Sciatic nerve (tissue), 2 donors: ENCODE data around the gene SMARCB1. TPM values are rescaled to one million over a fixed set of nuclear protein-coding genes. Genes with fewer than 3 reads are reported as not detected.
A peak's percentile ranks its signal among the peaks of the same experiment; 100 is the strongest.
"Not testable (repeated sequence)": the region's sequence is repeated elsewhere in the genome, so short reads cannot be mapped to it uniquely, and the experiment has no call there.

ENCODE experiments used
- ATAC-seq: fragments of 200-7000 bp; cut with Tn5 transposase; one replicate; pipeline ENCODE4 v1.9.1; 2020; ENCODE audit warnings: mild to moderate bottlenecking, moderate library complexity
- DNase-seq: peaks from one replicate; pipeline ENCODE4 v3.0.0-alpha.2; 2020; ENCODE audit warnings: low spot score
- intact Hi-C: fragments of 100-400 bp; cut with DNase I; formaldehyde crosslinking; loops from one replicate; pipeline ENCODE4 v1.14.2; 2022
- total RNA-seq: library from RNA; stranded (reverse); fragmentation: NEBNext Ultra II Directional; extraction: Animal tissue kit (Norgen Biotek cat#: 25700); gene quantifications from one replicate; pipeline ENCODE4 v1.2.1, GENCODE V29; 2021
- donor health status: DM: no; HTN: no; CAD: no.
- donor health status: DM: no; HTN: no; CAD: no.

SMARCB1 gene
- total RNA-seq, 1 donor from 2014 or later, result 56.2 TPM

GRCh38 chr22:23849009-23850006, 62.5 kb downstream of the SMARCB1 start:
- ATAC-seq (peak; percentile 76), DNase-seq (peak; percentile 92)
- intact Hi-C loops, result loop anchor here (5.0 kb wide), 1 partner anchor 82 kb away; the partner anchor contains the start of gene CHCHD10

- ATAC-seq (no peak), DNase-seq (no peak)
- intact Hi-C loops, result no loop called here
These were observed 63.4 kb downstream of the SMARCB1 start for GRCh38 chr22:23850136-23850611.

GRCh38 chr22:23856721-23857605, 70.2 kb downstream of the SMARCB1 start:
- DNase-seq (no peak), ATAC-seq (peak; percentile 69)
- intact Hi-C loops, result no loop called here

GRCh38 chr22:23857606-23858483, 71.1 kb downstream of the SMARCB1 start, which contains the start of gene SLC2A11:
Gene SLC2A11 (plus strand): TSS chr22:23857875. CDS start chr22:23858000, 125 bp downstream.
- ATAC-seq (peak; percentile 98), DNase-seq (peak; percentile 98)
- intact Hi-C loops, result no loop called here

GRCh38 chr22:23858484-23858815, 71.7 kb downstream of the SMARCB1 start:
- ATAC-seq, result no peak
- intact Hi-C loops, result no loop called here
- no peak for DNase-seq

- ATAC-seq (no peak), DNase-seq (no peak)
- intact Hi-C loops, result no loop called here
These were observed 72.4 kb downstream of the SMARCB1 start for GRCh38 chr22:23859201-23859600.

- ATAC-seq, DNase-seq, intact Hi-C loops: not testable (repeated sequence)
These were observed 73.4 kb downstream of the SMARCB1 start for GRCh38 chr22:23860187-23860586.

- intact Hi-C loops, result no loop called here
- DNase-seq (no peak), ATAC-seq (no peak)
These were observed 75.3 kb downstream of the SMARCB1 start for GRCh38 chr22:23862103-23862502.

- DNase-seq, intact Hi-C loops, ATAC-seq: not testable (repeated sequence)
These were observed 77.9 kb downstream of the SMARCB1 start for GRCh38 chr22:23864499-23865154.

GRCh38 chr22:23868580-23868979, 81.8 kb downstream of the SMARCB1 start:
- no peak for DNase-seq
- intact Hi-C loops, result no loop called here
- no peak for ATAC-seq

- intact Hi-C loops, result no loop called here
- ATAC-seq, result no peak
- no peak for DNase-seq
These were observed 88.1 kb downstream of the SMARCB1 start for GRCh38 chr22:23874871-23875270.

- ATAC-seq (no peak), DNase-seq (no peak)
- intact Hi-C loops, result no loop called here
These were observed 89.0 kb downstream of the SMARCB1 start for GRCh38 chr22:23875801-23876200.

- intact Hi-C loops, result no loop called here
- ATAC-seq, result no peak
- DNase-seq, result no peak
These were observed 90.8 kb downstream of the SMARCB1 start for GRCh38 chr22:23877566-23877965.

GRCh38 chr22:23878219-23878618, 91.5 kb downstream of the SMARCB1 start:
- DNase-seq (no peak), ATAC-seq (no peak)
- intact Hi-C loops, result no loop called here

GRCh38 chr22:23882370-23882769, 95.6 kb downstream of the SMARCB1 start:
- ATAC-seq (no peak), DNase-seq (no peak)
- intact Hi-C loops, result no loop called here

GRCh38 chr22:23883658-23884057, 96.9 kb downstream of the SMARCB1 start:
- intact Hi-C loops, result no loop called here
- no peak for ATAC-seq
- DNase-seq, result no peak

GRCh38 chr22:23884140-23884539, 97.4 kb downstream of the SMARCB1 start:
- DNase-seq (no peak), ATAC-seq (no peak)
- intact Hi-C loops, result no loop called here
